HepG2 (cell line): ENCODE results near the gene GNA12. TPM values are rescaled to one million over a fixed set of nuclear protein-coding genes. Genes with fewer than 3 reads are reported as not detected.

Experiments
- ATAC-seq: fragments of 200-7000 bp; cut with Tn5 transposase; 3 replicates; pipeline ENCODE4 v1.9.1; 2020; ENCODE audit warnings: mild to moderate bottlenecking, moderate library complexity
- BruUV-seq: library from RNA; stranded (reverse); fragments of 400-500 nt; replicated peaks from 2 replicates; lab custom pipeline; 2021; lab: Mats Ljungman, UMichigan
- CTCF ChIA-PET: fragments of 300-600 bp; formaldehyde crosslinking; extraction: SDS; loops from one replicate; lab custom pipeline; 2021; ENCODE audit warnings: low total read pairs, inconsistent platforms, low intra/inter-chr PET ratio; lab: Yijun Ruan, JAX
- POLR2A ChIA-PET: fragments of 350-600 bp; sonication (Branson Sonifier 250); formaldehyde crosslinking; loops from one replicate; lab custom pipeline; 2020; ENCODE audit warnings: antibody characterized with exemption, inconsistent platforms; lab: Yijun Ruan, JAX
- DNase-seq: peaks from one replicate; pipeline ENCODE4 v3.0.0-alpha.2; 2015; ENCODE audit warnings: low spot score
- FAIRE-seq: peaks from 3 replicates; lab custom pipeline; 2011; peaks lifted over from hg19 to GRCh38; lab: Jason Lieb, UNC
- H2AFZ ChIP-seq: one replicate; pipeline ENCODE4 v1.6.1; 2011; ENCODE audit warnings: low read length, inconsistent platforms
- H3K27ac ChIP-seq: fragments of 300-600 bp; 3 replicates; pipeline ENCODE4 v1.8.0; 2011; ENCODE audit warnings: mixed run types, mild to moderate bottlenecking, mixed read lengths, low read length, inconsistent platforms; ENCODE audit not compliant: insufficient read depth; ENCODE audit errors: extremely low read length
- H3K27me3 ChIP-seq, 2 experiments: fragments of 200-600 bp in 1 of 2; 2 replicates in 1 of 2; 3 replicates in 1 of 2; pipeline versions ENCODE4 v1.6.0 to v1.8.0; 2011; ENCODE audit warnings: low read length in 2 of 2, mild to moderate bottlenecking in 2 of 2, moderate library complexity in 2 of 2, inconsistent platforms in 1 of 2; ENCODE audit not compliant: insufficient read depth in 2 of 2, control insufficient read depth in 1 of 2
- H3K36me3 ChIP-seq, 2 experiments: fragments of 200-600 bp in 1 of 2; replicated peaks in 1 of 2; 2 replicates in 1 of 2; 3 replicates in 1 of 2; pipeline versions ENCODE4 v1.5.1 to v1.8.0; 2011; ENCODE audit warnings: low read length in 2 of 2, inconsistent platforms in 1 of 2; ENCODE audit not compliant: insufficient read depth in 2 of 2, control insufficient read depth in 1 of 2
- H3K4me1 ChIP-seq: 2 replicates; pipeline ENCODE4 v1.5.1; 2012; ENCODE audit warnings: low read length, inconsistent platforms; ENCODE audit not compliant: insufficient read depth
- H3K4me2 ChIP-seq: 2 replicates; pipeline ENCODE4 v1.6.0; 2011; ENCODE audit warnings: low read depth, low read length, inconsistent platforms
- H3K4me3 ChIP-seq, 3 experiments: fragments of 200-600 bp in 1 of 3; sonication (generic), shearing (Covaris generic) in 1 of 3; replicated peaks in 1 of 3; 2 replicates each; pipeline ENCODE4 v1.5.1; 2011 to 2016; ENCODE audit warnings: low read length in 3 of 3, inconsistent platforms in 2 of 3, low read depth in 2 of 3, mild to moderate bottlenecking in 2 of 3, control low read depth in 1 of 3, mixed read lengths in 1 of 3; ENCODE audit not compliant: insufficient read depth in 1 of 3
- H3K79me2 ChIP-seq: one replicate; pipeline ENCODE4 v1.6.1; 2011; ENCODE audit warnings: low read length, inconsistent platforms; ENCODE audit not compliant: insufficient read depth
- H3K9ac ChIP-seq: 2 replicates; pipeline ENCODE4 v1.6.0; 2011; ENCODE audit warnings: mild to moderate bottlenecking, low read depth, low read length, inconsistent platforms; ENCODE audit not compliant: insufficient read depth
- H3K9me3 ChIP-seq: 2 replicates; pipeline ENCODE4 v1.5.1; 2012; ENCODE audit warnings: mild to moderate bottlenecking, low read length
- H4K20me1 ChIP-seq: 2 replicates; pipeline ENCODE4 v1.6.0; 2011; ENCODE audit warnings: inconsistent platforms, mild to moderate bottlenecking, low read length, moderate library complexity; ENCODE audit not compliant: insufficient read depth
- CBX5 ChIP-seq: sonication (generic); formaldehyde crosslinking; IDR thresholded peaks from 2 replicates; pipeline ENCODE4 v1.4.0; 2020; ENCODE audit warnings: missing genetic modification reagents, borderline replicate concordance
- MIXL1 ChIP-seq: IDR thresholded peaks from 2 replicates; pipeline ENCODE4 v1.6.1; 2016
- SIX4 ChIP-seq: sonication (generic); formaldehyde crosslinking; IDR thresholded peaks from 2 replicates; pipeline ENCODE4 v1.4.0; 2020; ENCODE audit warnings: missing genetic modification reagents
- ZNF367 ChIP-seq: sonication (generic); formaldehyde crosslinking; IDR thresholded peaks from 2 replicates; pipeline ENCODE4 v1.4.0; 2020; ENCODE audit warnings: missing genetic modification reagents, borderline replicate concordance
- ZNF552 ChIP-seq: sonication (generic); formaldehyde crosslinking; IDR thresholded peaks from 2 replicates; pipeline ENCODE4 v1.9.0; 2022; ENCODE audit warnings: missing genetic modification reagents, mild to moderate bottlenecking, borderline replicate concordance
- ZNF782 ChIP-seq: sonication (generic); formaldehyde crosslinking; IDR thresholded peaks from 2 replicates; pipeline ENCODE4 v1.4.0; 2020; ENCODE audit warnings: missing genetic modification reagents, mild to moderate bottlenecking, borderline replicate concordance
- WGBS: methylation state at CpG from one replicate; pipeline ENCODE4 v1.1.6; 2017; ENCODE audit warnings: low lambda C conversion rate; 5-methylcytosine and 5-hydroxymethylcytosine counted together
- in situ Hi-C: cut with HindIII; loops from 2 replicates; pipeline ENCODE4 v1.10.0; 2017; ENCODE audit warnings: low pct_unique_long_range_greater_than_20kb; ENCODE audit not compliant: extremely low pct_ligation_motif_present
- intact Hi-C: fragments of 100-400 bp; cut with micrococcal nuclease; formaldehyde crosslinking; loops from one replicate; pipeline ENCODE4 v1.10.0; 2022; ENCODE audit not compliant: unreplicated experiment
- polyA plus RNA-seq, 8 experiments: library from polyadenylated mRNA; depleted of rRNA in 3 of 8; stranded (reverse) in 7 of 8; unstranded in 1 of 8; fragments of >200 nt; fragmentation: Illumina TruSeq in 4 of 8; extraction: Trizol in 4 of 8; gene quantifications; 2 replicates each; pipeline versions ENCODE4 v1.2.1 to v1.2.3, GENCODE V29; 2011 to 2016; ENCODE audit warnings: low read depth in 4 of 8, missing spikeins in 1 of 8, mixed read lengths in 1 of 8; ENCODE audit not compliant: insufficient read depth in 1 of 8
- total RNA-seq, 5 experiments: library from RNA; depleted of rRNA; stranded (reverse); fragments of >200 nt; fragmentation: Illumina TruSeq; extraction: Trizol; gene quantifications; 2 replicates each; pipeline ENCODE4 v1.2.3, GENCODE V29; 2016; ENCODE audit warnings: low read depth in 1 of 5
- TF ChIP-seq, protein P1 (sequence below): sonication (generic); formaldehyde crosslinking; IDR thresholded peaks from 2 replicates; pipeline ENCODE4 v1.8.1; 2023; ENCODE audit warnings: mild to moderate bottlenecking, missing genetic modification reagents
- TF ChIP-seq, protein P2 (sequence below): sonication (generic); formaldehyde crosslinking; IDR thresholded peaks from 2 replicates; pipeline ENCODE4 v1.4.0; 2020; ENCODE audit warnings: missing genetic modification reagents, borderline replicate concordance

GNA12 gene
- total and polyA plus RNA-seq, 2 of the 13 experiments (the other 11 are each of a cell fraction or from before 2014, with no cell fraction given), result 16.2 to 50.9 TPM

DNA sequence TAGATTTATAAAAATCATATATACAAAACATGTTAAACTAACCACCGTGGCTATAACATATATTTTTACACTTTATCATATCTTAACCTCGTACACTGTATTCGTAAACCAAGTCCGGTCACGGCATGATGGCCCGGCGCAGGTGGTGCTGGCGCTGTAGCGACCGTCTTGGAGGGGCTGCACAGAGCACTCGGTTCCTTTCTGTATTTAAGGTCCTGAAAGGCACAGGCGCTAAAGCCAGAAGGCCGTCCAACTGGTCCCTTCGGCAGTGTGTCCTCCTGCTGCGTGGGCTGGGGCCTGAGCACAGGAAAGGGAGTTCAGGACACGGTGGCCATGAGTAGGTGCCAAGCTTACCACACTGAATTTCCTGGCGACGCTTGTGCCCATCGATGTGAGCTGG, 122.3 kb downstream of the GNA12 start:
- Histone ChIP-seq H3K36me3 (peaks cover 7 to 30% of the 10 kb centered on the region in 2 experiments; a peak in 3 of 5 replicates), H3K4me3 (no peak overlapping the region), H2AFZ (no peak overlapping the region), H3K9me3 (no peaks in the 10 kb centered on the region), H4K20me1 (no peaks in the 10 kb centered on the region), H3K4me1 (no peaks in the 10 kb centered on the region), H3K27ac (no peak overlapping the region), H3K4me2 (no peak overlapping the region), H3K9ac (no peak overlapping the region), H3K27me3 (no peaks in the 10 kb centered on the region), H3K79me2 (no peaks in the 10 kb centered on the region)
- TF ChIP-seq SIX4, result no peak
- no peak for TF ChIP-seq ZNF367 (CRISPR knock-in tag)
- intact Hi-C loops, result no loop called here
- no TSS peak for BruUV-seq
- ATAC-seq, result no peak
- no peak for FAIRE-seq
- DNase-seq, result no peak
- WGBS, result 98% methylated on average over 19 of the region's 19 CpGs
- ChIA-PET CTCF (no interaction called here), POLR2A (no interaction called here)
- in situ Hi-C loops, result no loop called here

DNA sequence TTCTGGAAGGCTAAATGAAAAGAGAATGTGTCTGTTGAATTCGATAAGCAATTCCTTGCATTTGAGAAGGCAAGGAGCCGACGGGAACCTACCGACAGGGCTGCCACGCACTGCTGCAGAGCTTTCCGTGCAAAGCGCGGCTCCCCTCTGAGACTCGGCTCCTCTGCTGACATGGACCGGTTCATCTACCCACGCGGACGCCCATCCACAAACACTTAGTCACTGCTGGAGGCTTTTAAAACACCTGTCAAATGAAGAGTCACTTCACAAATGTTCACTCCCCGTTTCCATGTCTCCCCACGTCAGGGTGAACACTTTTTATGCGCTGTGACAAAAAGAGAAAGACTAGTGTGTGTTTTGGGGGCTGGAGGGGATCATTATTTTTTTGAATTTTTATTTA, 124.1 kb downstream of the GNA12 start:
- Histone ChIP-seq H3K4me1 (no peaks in the 10 kb centered on the region), H4K20me1 (no peaks in the 10 kb centered on the region), H3K27me3 (no peaks in the 10 kb centered on the region), H2AFZ (no peak overlapping the region), H3K4me2 (no peak overlapping the region), H3K79me2 (no peaks in the 10 kb centered on the region), H3K9ac (no peak overlapping the region), H3K9me3 (no peaks in the 10 kb centered on the region), H3K36me3 (peaks cover 6 to 21% of the 10 kb centered on the region in 2 experiments; a peak in 3 of 5 replicates), H3K4me3 (no peak overlapping the region), H3K27ac (no peak overlapping the region)
- CTCF ChIA-PET, result no interaction called here
- ATAC-seq, result no peak
- TF ChIP-seq MIXL1 (CRISPR knock-in tag) (no peak), CBX5 (CRISPR knock-in tag) (no peak), ZNF552 (no peak), ZNF782 (no peak)
- TF ChIP-seq, protein P1, sequence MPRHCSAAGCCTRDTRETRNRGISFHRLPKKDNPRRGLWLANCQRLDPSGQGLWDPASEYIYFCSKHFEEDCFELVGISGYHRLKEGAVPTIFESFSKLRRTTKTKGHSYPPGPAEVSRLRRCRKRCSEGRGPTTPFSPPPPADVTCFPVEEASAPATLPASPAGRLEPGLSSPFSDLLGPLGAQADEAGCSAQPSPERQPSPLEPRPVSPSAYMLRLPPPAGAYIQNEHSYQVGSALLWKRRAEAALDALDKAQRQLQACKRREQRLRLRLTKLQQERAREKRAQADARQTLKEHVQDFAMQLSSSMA (CRISPR knock-in tag), result no peak
- TF ChIP-seq, protein P2, sequence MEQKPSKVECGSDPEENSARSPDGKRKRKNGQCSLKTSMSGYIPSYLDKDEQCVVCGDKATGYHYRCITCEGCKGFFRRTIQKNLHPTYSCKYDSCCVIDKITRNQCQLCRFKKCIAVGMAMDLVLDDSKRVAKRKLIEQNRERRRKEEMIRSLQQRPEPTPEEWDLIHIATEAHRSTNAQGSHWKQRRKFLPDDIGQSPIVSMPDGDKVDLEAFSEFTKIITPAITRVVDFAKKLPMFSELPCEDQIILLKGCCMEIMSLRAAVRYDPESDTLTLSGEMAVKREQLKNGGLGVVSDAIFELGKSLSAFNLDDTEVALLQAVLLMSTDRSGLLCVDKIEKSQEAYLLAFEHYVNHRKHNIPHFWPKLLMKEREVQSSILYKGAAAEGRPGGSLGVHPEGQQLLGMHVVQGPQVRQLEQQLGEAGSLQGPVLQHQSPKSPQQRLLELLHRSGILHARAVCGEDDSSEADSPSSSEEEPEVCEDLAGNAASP, result no peak
- DNase-seq, result no peak
- POLR2A ChIA-PET, result no interaction called here
- intact Hi-C loops (no loop called here), in situ Hi-C loops (no loop called here)
- no TSS peak for BruUV-seq
- 94% methylated on average over 16 of the region's 16 CpGs for WGBS
- no peak for FAIRE-seq
